GM08714 (cell line): ENCODE results near the gene ARL14EPL.

Experiments
- H3K4me3 ChIP-seq: fragments of 200-500 bp; sonication (Bioruptor generic); 2 replicates; pipeline ENCODE4 v1.5.1; 2014; ENCODE audit warnings: mild to moderate bottlenecking, low read length, inconsistent platforms
- ZNF274 ChIP-seq: IDR thresholded peaks from 2 replicates; pipeline ENCODE4 v1.6.1; 2012; ENCODE audit warnings: mild to moderate bottlenecking, low read depth, low read length

Gene ARL14EPL

GRCh38 chr5:116032094-116032517 is at the start of gene ARL14EPL:
Gene ARL14EPL (plus strand): TSS chr5:116032472. CDS start chr5:116051466, 18,994 bp downstream.
- TF ChIP-seq ZNF274: no peak
- no peak within 1 kb of the TSS for H3K4me3 ChIP-seq

- TF ChIP-seq ZNF274: no peak
- no peak overlapping the region for H3K4me3 ChIP-seq
Measured at GRCh38 chr5:115983519-115983918, 48.8 kb upstream of the ARL14EPL start.

GRCh38 chr5:115985802-115986757 is 46.2 kb upstream of the ARL14EPL start:
- no peak overlapping the region for H3K4me3 ChIP-seq
- TF ChIP-seq ZNF274: no peak

GRCh38 chr5:115988002-115988401 is 44.3 kb upstream of the ARL14EPL start:
- no peak overlapping the region for H3K4me3 ChIP-seq
- no peak for TF ChIP-seq ZNF274

GRCh38 chr5:115992848-115993350 is 39.4 kb upstream of the ARL14EPL start:
- TF ChIP-seq ZNF274: no peak
- no peak overlapping the region for H3K4me3 ChIP-seq

- H3K4me3 ChIP-seq: no peak overlapping the region
- no peak for TF ChIP-seq ZNF274
Measured at GRCh38 chr5:115995351-115995750, 36.9 kb upstream of the ARL14EPL start.

GRCh38 chr5:116002116-116002906 is 30.0 kb upstream of the ARL14EPL start:
- TF ChIP-seq ZNF274: no peak
- no peak overlapping the region for H3K4me3 ChIP-seq

GRCh38 chr5:116004248-116004647 is 28.0 kb upstream of the ARL14EPL start:
- no peak for TF ChIP-seq ZNF274
- no peak overlapping the region for H3K4me3 ChIP-seq

- no peak overlapping the region for H3K4me3 ChIP-seq
- no peak for TF ChIP-seq ZNF274
Measured at GRCh38 chr5:116009806-116010205, 22.5 kb upstream of the ARL14EPL start.

- TF ChIP-seq ZNF274: no peak
- no peak overlapping the region for H3K4me3 ChIP-seq
Measured at GRCh38 chr5:116011046-116011445, 21.2 kb upstream of the ARL14EPL start.

GRCh38 chr5:116013207-116013785 is 19.0 kb upstream of the ARL14EPL start:
- no peak for TF ChIP-seq ZNF274

GRCh38 chr5:116013936-116014335 is 18.3 kb upstream of the ARL14EPL start:
- no peak overlapping the region for H3K4me3 ChIP-seq
- TF ChIP-seq ZNF274: no peak

More at GRCh38 chr5:116013207-116013785, 19.0 kb upstream of the ARL14EPL start:
- no peak overlapping the region for H3K4me3 ChIP-seq

- no peak overlapping the region for H3K4me3 ChIP-seq
- no peak for TF ChIP-seq ZNF274
Measured at GRCh38 chr5:116023619-116024018, 8.7 kb upstream of the ARL14EPL start.

- TF ChIP-seq ZNF274: no peak
- H3K4me3 ChIP-seq: no peak overlapping the region
Measured at GRCh38 chr5:116025866-116026265, 6.4 kb upstream of the ARL14EPL start.
